GM23338 (cell line): ENCODE results near the gene IPO13. TPM values are rescaled to one million over a fixed set of nuclear protein-coding genes. Genes with fewer than 3 reads are reported as not detected.

Source experiments
- ATAC-seq: fragments of 200-7000 bp; cut with Tn5 transposase; 3 replicates; pipeline ENCODE4 v1.9.1; 2020
- DNase-seq: peaks from one replicate; pipeline ENCODE4 v3.0.0-alpha.2; 2015; ENCODE audit warnings: low spot score
- H2AFZ ChIP-seq: fragments of 200-600 bp; sonication (generic); 2 replicates; pipeline ENCODE4 v1.8.0; 2016; ENCODE audit warnings: antibody characterized with exemption, mild to moderate bottlenecking, moderate library complexity
- H3F3A ChIP-seq: fragments of 200-600 bp; sonication (generic); replicated peaks from 2 replicates; pipeline ENCODE4 v1.8.0; 2017; ENCODE audit warnings: antibody characterized with exemption, mixed run types, low read depth
- H3K27ac ChIP-seq: fragments of 200-600 bp; sonication (generic); 2 replicates; pipeline ENCODE4 v1.6.1; 2016; ENCODE audit warnings: low read depth
- H3K27me3 ChIP-seq: fragments of 200-600 bp; sonication (generic); 2 replicates; pipeline ENCODE4 v1.8.0; 2016; ENCODE audit warnings: mild to moderate bottlenecking, mixed run types, moderate library complexity; ENCODE audit not compliant: insufficient read depth
- H3K36me3 ChIP-seq: fragments of 200-600 bp; sonication (generic); 2 replicates; pipeline ENCODE4 v1.8.0; 2016; ENCODE audit warnings: mild to moderate bottlenecking; ENCODE audit not compliant: insufficient read depth
- H3K4me1 ChIP-seq: fragments of 200-600 bp; sonication (generic); 2 replicates; pipeline ENCODE4 v1.8.0; 2016; ENCODE audit warnings: mild to moderate bottlenecking, moderate library complexity; ENCODE audit not compliant: insufficient read depth
- H3K4me2 ChIP-seq: fragments of 200-600 bp; sonication (generic); 2 replicates; pipeline ENCODE4 v1.7.1; 2017; ENCODE audit warnings: mixed run types
- H3K4me3 ChIP-seq: fragments of 200-600 bp; sonication (generic); 2 replicates; pipeline ENCODE4 v1.6.1; 2016; ENCODE audit warnings: mixed run types
- H3K79me2 ChIP-seq: fragments of 200-600 bp; sonication (generic); replicated peaks from 2 replicates; pipeline ENCODE4 v1.8.0; 2017; ENCODE audit warnings: mild to moderate bottlenecking; ENCODE audit not compliant: insufficient read depth
- H3K9me2 ChIP-seq: fragments of 200-600 bp; sonication (generic); 2 replicates; pipeline ENCODE4 v1.8.0; 2017; ENCODE audit not compliant: insufficient read depth
- H4K20me1 ChIP-seq: fragments of 200-600 bp; sonication (generic); replicated peaks from 2 replicates; pipeline ENCODE4 v1.8.0; 2017; ENCODE audit warnings: mild to moderate bottlenecking; ENCODE audit not compliant: insufficient read depth
- H3K27ac Mint-ChIP-seq: 2 replicates; pipeline ENCODE4 v1.8.0; 2020; ENCODE audit warnings: inconsistent platforms, mild to moderate bottlenecking, moderate library complexity, mixed read lengths
- H3K27me3 Mint-ChIP-seq: 3 replicates; pipeline ENCODE4 v1.8.0; 2022; ENCODE audit warnings: low read depth, mild to moderate bottlenecking, moderate library complexity, mixed read lengths, inconsistent platforms; ENCODE audit not compliant: insufficient read depth, poor library complexity
- H3K36me3 Mint-ChIP-seq: 3 replicates; pipeline ENCODE4 v1.8.0; 2021; ENCODE audit warnings: low read depth, mild to moderate bottlenecking, inconsistent platforms, moderate library complexity, mixed read lengths
- H3K4me1 Mint-ChIP-seq: 3 replicates; pipeline ENCODE4 v1.8.0; 2020; ENCODE audit warnings: mild to moderate bottlenecking, inconsistent platforms, mixed read lengths
- H3K4me3 Mint-ChIP-seq: 3 replicates; pipeline ENCODE4 v1.8.0; 2021; ENCODE audit warnings: moderate library complexity, mild to moderate bottlenecking, inconsistent platforms, mixed read lengths
- H3K9me3 Mint-ChIP-seq: 3 replicates; pipeline ENCODE4 v1.8.0; 2020; ENCODE audit warnings: moderate library complexity, mild to moderate bottlenecking, inconsistent platforms, mixed read lengths
- CREB1 ChIP-seq: fragments of 250-450 bp; sonication (Bioruptor Pico); IDR thresholded peaks from 2 replicates; pipeline ENCODE4 v1.5.0; 2020; ENCODE audit warnings: low read depth, mild to moderate bottlenecking, moderate library complexity
- ETS1 ChIP-seq: IDR thresholded peaks from 2 replicates; pipeline ENCODE4 v1.6.1; 2016; ENCODE audit warnings: antibody characterized with exemption
- EZH2 ChIP-seq: fragments of 200-600 bp; sonication (generic); IDR thresholded peaks from one replicate; pipeline ENCODE4 v1.8.0; 2017; ENCODE audit warnings: antibody characterized with exemption, mild to moderate bottlenecking, low read depth; ENCODE audit not compliant: unreplicated experiment
- EZH2phosphoT487 ChIP-seq: fragments of 200-600 bp; sonication (generic); IDR thresholded peaks from one replicate; pipeline ENCODE4 v1.8.1; 2018; ENCODE audit warnings: antibody characterized with exemption; ENCODE audit not compliant: unreplicated experiment
- JUNB ChIP-seq: IDR thresholded peaks from one replicate; pipeline ENCODE4 v1.6.1; 2016; ENCODE audit warnings: antibody characterized with exemption; ENCODE audit not compliant: unreplicated experiment
- POLR2AphosphoS5 ChIP-seq: IDR thresholded peaks from 2 replicates; pipeline ENCODE4 v1.6.1; 2016; ENCODE audit warnings: antibody characterized with exemption, low read depth
- REST ChIP-seq: IDR thresholded peaks from one replicate; pipeline ENCODE4 v1.6.1; 2018; ENCODE audit warnings: antibody characterized with exemption; ENCODE audit not compliant: unreplicated experiment
- STAT1 ChIP-seq: IDR thresholded peaks from one replicate; pipeline ENCODE4 v1.6.1; 2016; ENCODE audit warnings: antibody characterized with exemption; ENCODE audit not compliant: unreplicated experiment
- ZNF114 ChIP-seq: fragments of 250-450 bp; sonication (Bioruptor Pico); IDR thresholded peaks from 2 replicates; pipeline ENCODE4 v1.5.0; 2020; ENCODE audit warnings: mild to moderate bottlenecking, moderate library complexity
- ZNF462 ChIP-seq: fragments of 250-450 bp; sonication (Bioruptor Pico); IDR thresholded peaks from 2 replicates; pipeline ENCODE4 v1.5.0; 2020; ENCODE audit warnings: mild to moderate bottlenecking, moderate library complexity
- polyA plus RNA-seq: library from polyadenylated mRNA; unstranded; fragments of >200 nt; fragmentation: Nextera tagmentation; extraction: Ambion mirVana; gene quantifications from 2 replicates; pipeline ENCODE4 v1.2.1, GENCODE V29; 2016
- total RNA-seq: library from RNA; depleted of rRNA; stranded (reverse); fragments of >200 nt; shearing (Covaris generic); gene quantifications from 2 replicates; pipeline ENCODE4 v1.2.3, GENCODE V29; 2014

IPO13 gene
- total and polyA plus RNA-seq, 2 experiments from 2014 or later = 10.4 to 22.8 TPM

GRCh38 chr1:43991476-43992231, 44.9 kb downstream of the IPO13 start, which contains the start of gene CCDC24 (continued):
- TF ChIP-seq POLR2AphosphoS5 = no peak; the same call in none of the 2 replicates
- TF ChIP-seq STAT1 = no peak
- TF ChIP-seq CREB1 (CRISPR knock-in tag) = 0 out of 2 replicates have a peak, but pooled peaks have one; percentile 29
- no peak for TF ChIP-seq ZNF114
- no peak for TF ChIP-seq REST
- peak; percentile 33; the same call in 1 of the 2 replicates for TF ChIP-seq ETS1
- no peak for TF ChIP-seq EZH2phosphoT487

- ATAC-seq = no peak; the same call in 2 of the 3 replicates
- TF ChIP-seq ZNF114 (no peak), EZH2 (no peak), ETS1 (no peak), ZNF462 (CRISPR knock-in tag) (no peak), CREB1 (CRISPR knock-in tag) (no peak), JUNB (no peak)
Measured at GRCh38 chr1:43992232-43992995, 45.7 kb downstream of the IPO13 start.

More at GRCh38 chr1:43992232-43992995, 45.7 kb downstream of the IPO13 start:
- Mint-ChIP-seq H3K27ac (peak overlapping the region; percentile 74; the same call in 1 of the 2 replicates), H3K27me3 (peaks cover 44% of the 10 kb centered on the region), H3K4me1 (peaks cover 21% of the 10 kb centered on the region), H3K4me3 (peak overlapping the region; percentile 87), H3K9me3 (no peaks in the 10 kb centered on the region), H3K36me3 (no peaks in the 10 kb centered on the region; the same call in 2 of the 3 replicates)
- no peaks in the 10 kb centered on the region for H3K79me2 ChIP-seq
- H3K27me3 ChIP-seq = peaks cover 11% of the 10 kb centered on the region; the same call in 1 of the 2 replicates
- H3K4me3 ChIP-seq = peak overlapping the region; percentile 82
- H3K36me3 ChIP-seq = no peaks in the 10 kb centered on the region
- peak overlapping the region; percentile 97 for H3K4me2 ChIP-seq
- H4K20me1 ChIP-seq = no peaks in the 10 kb centered on the region
- H3F3A ChIP-seq = peaks cover 21% of the 10 kb centered on the region
- H3K27ac ChIP-seq = peak overlapping the region; percentile 50; the same call in 1 of the 2 replicates
- peak overlapping the region; percentile 78; the same call in 1 of the 2 replicates for H2AFZ ChIP-seq
- no peaks in the 10 kb centered on the region for H3K9me2 ChIP-seq
- H3K4me1 ChIP-seq = peaks cover 10% of the 10 kb centered on the region
- DNase-seq = no peak
